Progenitor cell of endocrine pancreas (in vitro differentiated cells): Measurements from ENCODE around the gene THADA. TPM values are rescaled to one million over a fixed set of nuclear protein-coding genes. Genes with fewer than 3 reads are reported as not detected.

Experiments
- DNase-seq: peaks from one replicate; pipeline ENCODE4 v3.0.0; 2021; ENCODE audit warnings: low spot score; ENCODE audit not compliant: unreplicated experiment
- H3K27ac Mint-ChIP-seq: 2 replicates; pipeline ENCODE4 v1.8.0; 2021; ENCODE audit warnings: mild to moderate bottlenecking, moderate library complexity, mixed read lengths
- H3K27me3 Mint-ChIP-seq: 2 replicates; pipeline ENCODE4 v1.8.0; 2021; ENCODE audit warnings: mixed read lengths
- H3K36me3 Mint-ChIP-seq: 2 replicates; pipeline ENCODE4 v1.8.0; 2022; ENCODE audit warnings: mixed read lengths; ENCODE audit not compliant: insufficient read depth
- H3K4me1 Mint-ChIP-seq: 2 replicates; pipeline ENCODE4 v1.8.0; 2021; ENCODE audit warnings: low read depth, mixed read lengths
- H3K4me3 Mint-ChIP-seq: 2 replicates; pipeline ENCODE4 v1.8.0; 2021; ENCODE audit warnings: low read depth, mild to moderate bottlenecking, moderate library complexity, mixed read lengths
- H3K9me3 Mint-ChIP-seq: 2 replicates; pipeline ENCODE4 v1.8.0; 2021; ENCODE audit warnings: low read depth, mixed read lengths
- total RNA-seq: library from RNA; stranded (reverse); gene quantifications from 2 replicates; pipeline ENCODE4 v1.2.1, GENCODE V29; 2021
- TF ChIP-seq, protein P1 (sequence below): fragments of 200-600 bp; sonication (generic); IDR thresholded peaks from one replicate; pipeline ENCODE4 v1.5.0; 2021; ENCODE audit warnings: antibody characterized with exemption, mild to moderate bottlenecking; ENCODE audit not compliant: unreplicated experiment

THADA gene
- total RNA-seq, 1 donor from 2014 or later = 39.4 TPM

DNA sequence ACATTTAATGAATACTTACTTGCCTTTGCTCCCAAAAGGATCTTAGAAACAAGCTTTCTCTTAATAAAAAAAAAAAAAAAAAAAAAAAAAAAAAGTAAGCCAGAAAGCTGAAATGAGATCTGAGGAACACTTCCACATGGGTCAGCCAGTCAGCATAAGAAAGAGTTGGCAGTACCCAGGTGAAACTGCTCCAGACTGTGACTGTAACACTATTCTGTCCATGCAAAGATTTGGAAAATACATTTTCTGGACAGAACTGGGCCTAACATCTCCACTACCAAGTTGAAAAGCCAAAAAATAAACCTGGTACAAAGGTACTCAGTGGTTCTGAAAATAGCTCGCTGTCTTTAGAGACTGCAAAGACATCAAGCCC lies 135.7 kb downstream of the THADA start:
- no peaks in the 10 kb centered on the region for H3K36me3 Mint-ChIP-seq
- no peak for DNase-seq
- H3K4me1 Mint-ChIP-seq = peaks cover 36% of the 10 kb centered on the region
- H3K4me3 Mint-ChIP-seq = no peak overlapping the region
- TF ChIP-seq, protein P1, sequence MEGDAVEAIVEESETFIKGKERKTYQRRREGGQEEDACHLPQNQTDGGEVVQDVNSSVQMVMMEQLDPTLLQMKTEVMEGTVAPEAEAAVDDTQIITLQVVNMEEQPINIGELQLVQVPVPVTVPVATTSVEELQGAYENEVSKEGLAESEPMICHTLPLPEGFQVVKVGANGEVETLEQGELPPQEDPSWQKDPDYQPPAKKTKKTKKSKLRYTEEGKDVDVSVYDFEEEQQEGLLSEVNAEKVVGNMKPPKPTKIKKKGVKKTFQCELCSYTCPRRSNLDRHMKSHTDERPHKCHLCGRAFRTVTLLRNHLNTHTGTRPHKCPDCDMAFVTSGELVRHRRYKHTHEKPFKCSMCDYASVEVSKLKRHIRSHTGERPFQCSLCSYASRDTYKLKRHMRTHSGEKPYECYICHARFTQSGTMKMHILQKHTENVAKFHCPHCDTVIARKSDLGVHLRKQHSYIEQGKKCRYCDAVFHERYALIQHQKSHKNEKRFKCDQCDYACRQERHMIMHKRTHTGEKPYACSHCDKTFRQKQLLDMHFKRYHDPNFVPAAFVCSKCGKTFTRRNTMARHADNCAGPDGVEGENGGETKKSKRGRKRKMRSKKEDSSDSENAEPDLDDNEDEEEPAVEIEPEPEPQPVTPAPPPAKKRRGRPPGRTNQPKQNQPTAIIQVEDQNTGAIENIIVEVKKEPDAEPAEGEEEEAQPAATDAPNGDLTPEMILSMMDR = no peak
- peaks cover 12% of the 10 kb centered on the region for H3K27me3 Mint-ChIP-seq
- no peaks in the 10 kb centered on the region for H3K9me3 Mint-ChIP-seq
- no peak overlapping the region for H3K27ac Mint-ChIP-seq

- Mint-ChIP-seq H3K4me1 (peaks cover 33% of the 10 kb centered on the region), H3K27ac (no peak overlapping the region), H3K27me3 (peaks cover 10% of the 10 kb centered on the region), H3K9me3 (no peaks in the 10 kb centered on the region), H3K36me3 (no peaks in the 10 kb centered on the region), H3K4me3 (no peak overlapping the region)
- DNase-seq = no peak
- TF ChIP-seq, protein P1 = no peak
Measured at GRCh38 chr2:43459446-43460173, 136.2 kb downstream of the THADA start.

- no peak for DNase-seq
- Mint-ChIP-seq H3K4me1 (peaks cover 27% of the 10 kb centered on the region), H3K9me3 (no peaks in the 10 kb centered on the region), H3K4me3 (no peak overlapping the region), H3K36me3 (no peaks in the 10 kb centered on the region), H3K27me3 (peaks cover 8% of the 10 kb centered on the region), H3K27ac (no peak overlapping the region)
- TF ChIP-seq, protein P1 = no peak
Measured at GRCh38 chr2:43458014-43458628, 137.7 kb downstream of the THADA start.

- Mint-ChIP-seq H3K4me1 (peaks cover 18% of the 10 kb centered on the region), H3K36me3 (peaks cover 4% of the 10 kb centered on the region), H3K27ac (peak overlapping the region; percentile 22), H3K27me3 (peaks cover 4% of the 10 kb centered on the region), H3K4me3 (no peak overlapping the region), H3K9me3 (no peaks in the 10 kb centered on the region)
- no peak for DNase-seq
- TF ChIP-seq, protein P1 = no peak
Measured at GRCh38 chr2:43455731-43456642, 139.9 kb downstream of the THADA start.

DNA sequence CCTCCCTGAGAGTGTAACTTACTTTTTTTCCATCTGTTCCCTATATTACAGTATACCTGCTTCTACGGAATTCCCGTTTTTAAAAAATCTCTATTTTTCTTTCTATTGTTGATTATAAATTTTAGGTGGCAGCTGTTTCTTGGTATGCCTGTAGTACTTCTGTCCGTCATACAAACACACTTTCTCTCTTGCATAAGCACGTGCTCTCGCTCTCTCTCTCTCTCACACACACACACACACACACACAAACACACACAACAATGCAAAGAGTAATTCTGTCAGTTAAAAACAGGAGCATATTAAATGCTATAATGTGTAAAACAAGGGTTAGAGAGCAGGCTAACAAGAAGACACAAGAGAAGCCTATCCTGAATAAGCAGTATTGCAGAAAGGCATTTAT lies 140.5 kb downstream of the THADA start:
- no peak for DNase-seq
- H3K4me1 Mint-ChIP-seq = peaks cover 13% of the 10 kb centered on the region
- TF ChIP-seq, protein P1 = no peak
- H3K27ac Mint-ChIP-seq = no peak overlapping the region
- peaks cover 3% of the 10 kb centered on the region for H3K9me3 Mint-ChIP-seq
- H3K27me3 Mint-ChIP-seq = no peaks in the 10 kb centered on the region
- no peak overlapping the region for H3K4me3 Mint-ChIP-seq
- H3K36me3 Mint-ChIP-seq = peaks cover 5% of the 10 kb centered on the region
